Stimulated activated CD8-positive, alpha-beta memory T cell treated with anti-CD3 and anti-CD28 coated beads, Interleukin-12 subunit alpha, Interleukin-12 subunit beta, amount 100 ng/mL, for 4 hours (primary cell): Measurements from ENCODE around the gene GPR89A.
"Not testable (repeated sequence)": the region's sequence is repeated elsewhere in the genome, so short reads cannot be mapped to it uniquely, and the experiment has no call there.

Experiments
- DNase-seq: peaks from one replicate; pipeline ENCODE4 v3.0.0-alpha.2; 2020; ENCODE audit warnings: low read depth

Gene GPR89A

DNA sequence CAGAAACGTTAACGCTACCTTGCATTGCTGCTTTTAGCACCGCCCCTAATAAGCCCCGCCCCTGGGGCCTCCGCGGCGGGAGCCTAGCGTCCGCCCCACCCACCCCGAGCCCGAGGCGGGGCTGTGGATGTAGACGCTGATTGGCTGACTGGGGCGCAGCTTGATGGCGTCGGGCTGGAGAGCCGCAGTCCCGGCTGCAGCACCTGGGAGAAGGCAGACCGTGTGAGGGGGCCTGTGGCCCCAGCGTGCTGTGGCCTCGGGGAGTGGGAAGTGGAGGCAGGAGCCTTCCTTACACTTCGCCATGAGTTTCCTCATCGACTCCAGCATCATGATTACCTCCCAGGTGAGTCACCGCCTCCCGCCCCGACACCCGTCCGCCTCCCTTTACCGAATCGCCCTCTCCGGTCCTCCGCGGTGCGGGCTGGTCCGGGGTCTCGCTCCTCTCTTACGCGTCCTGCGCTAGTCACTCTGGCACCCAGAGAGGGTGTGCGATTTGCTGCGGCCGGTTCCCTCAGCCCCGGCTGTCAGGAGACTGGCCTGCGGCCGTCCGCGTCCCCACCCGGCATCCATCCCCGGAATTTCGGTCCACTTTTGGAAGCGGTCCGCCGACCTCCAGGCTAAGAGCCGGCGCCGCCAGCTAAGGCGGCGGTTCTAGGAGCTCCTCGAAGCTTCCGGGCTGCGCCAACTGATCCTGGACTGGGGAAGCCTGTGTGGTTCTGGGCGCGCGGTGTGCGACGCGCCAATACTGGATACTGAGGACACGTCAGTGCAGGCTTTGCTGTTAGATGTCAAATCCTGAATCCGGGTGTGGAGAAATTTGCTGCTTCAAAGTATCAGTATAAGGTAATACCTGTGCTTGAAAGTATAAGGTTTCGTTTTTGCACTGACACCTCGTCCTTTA is at the start of gene GPR89A:
GPR89A (plus strand) TSS at position 156 of the 901 bp plus-strand sequence; CDS start at position 302, 146 bp downstream.
- peak; percentile 93 for DNase-seq

DNA sequence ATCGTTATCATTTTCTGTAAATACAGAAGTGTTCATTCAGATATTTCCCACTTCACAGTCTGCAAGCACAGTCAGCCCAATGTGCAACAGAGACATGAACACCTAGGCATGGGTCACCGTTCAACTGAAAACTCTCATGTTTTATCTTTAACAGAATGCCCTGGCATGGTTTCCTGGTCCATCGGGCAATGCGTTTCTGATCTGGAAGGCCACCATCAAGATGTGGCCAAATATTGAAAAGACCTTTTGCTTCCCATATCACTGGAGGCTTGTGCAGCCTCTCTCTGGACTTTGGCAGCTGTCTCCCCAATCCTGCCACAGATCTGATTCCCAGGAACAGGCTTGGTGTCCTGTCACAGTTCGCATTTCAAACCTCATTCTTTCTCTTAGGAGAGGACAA is 21.0 kb upstream of the GPR89A start:
- not testable (repeated sequence) for DNase-seq

DNA sequence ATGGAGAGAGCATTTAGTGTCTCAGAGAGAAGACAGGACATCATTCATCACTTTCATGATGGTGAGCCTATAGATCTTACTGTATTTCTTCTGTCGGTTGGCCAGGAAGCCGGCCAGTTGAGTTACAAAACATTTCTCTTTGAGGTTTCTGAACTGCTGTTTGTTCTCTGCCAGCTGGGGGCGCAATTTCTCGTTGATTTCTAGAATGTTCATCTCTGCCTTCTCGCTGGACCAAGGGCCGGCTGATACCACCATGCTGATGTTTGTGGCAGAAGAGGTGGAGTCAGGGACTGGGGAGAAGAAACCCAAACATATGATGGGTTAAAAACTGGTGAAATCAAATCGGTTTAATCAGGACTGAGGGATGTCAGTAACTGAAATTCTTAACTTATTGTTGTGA is 17.0 kb upstream of the GPR89A start:
- peak; percentile 1 for DNase-seq

DNA sequence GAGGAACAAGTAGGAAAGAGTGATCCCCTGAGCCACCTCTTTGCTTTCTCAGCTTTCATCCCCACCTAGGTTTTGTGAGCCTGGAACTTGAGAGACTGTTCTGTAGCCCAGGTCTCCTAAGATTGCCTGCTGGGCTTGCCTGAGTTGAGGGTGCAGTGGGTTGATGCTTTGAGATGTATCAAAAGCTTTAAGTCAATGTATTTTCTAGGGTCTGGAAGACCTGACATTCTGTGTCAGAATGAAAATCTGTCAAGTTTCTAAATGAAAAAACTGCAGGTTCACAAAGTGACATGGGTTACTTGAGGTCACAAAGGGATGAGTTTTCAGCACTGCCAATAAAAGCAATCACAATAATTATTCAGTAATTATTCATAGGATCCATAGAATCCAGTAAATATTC is 15.4 kb upstream of the GPR89A start:
- not testable (repeated sequence) for DNase-seq

DNA sequence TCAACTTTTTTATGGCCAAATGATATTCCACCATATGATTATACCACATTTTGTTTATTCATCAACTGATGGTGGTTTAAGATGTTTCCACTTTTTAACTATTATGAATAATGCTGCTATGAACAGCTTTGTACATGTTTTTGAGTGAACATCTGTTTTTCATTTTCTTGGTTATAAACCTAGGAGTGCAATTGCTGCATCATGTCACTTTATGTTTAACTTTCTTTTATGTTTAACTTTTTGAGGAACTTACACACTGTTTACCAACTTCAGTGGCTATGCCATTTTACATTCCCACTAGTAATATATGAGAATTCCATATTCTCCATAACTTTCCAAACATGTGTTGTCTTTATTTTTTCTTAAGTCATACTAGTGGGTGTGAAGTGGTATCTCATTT is 12.4 kb upstream of the GPR89A start:
- not testable (repeated sequence) for DNase-seq

DNA sequence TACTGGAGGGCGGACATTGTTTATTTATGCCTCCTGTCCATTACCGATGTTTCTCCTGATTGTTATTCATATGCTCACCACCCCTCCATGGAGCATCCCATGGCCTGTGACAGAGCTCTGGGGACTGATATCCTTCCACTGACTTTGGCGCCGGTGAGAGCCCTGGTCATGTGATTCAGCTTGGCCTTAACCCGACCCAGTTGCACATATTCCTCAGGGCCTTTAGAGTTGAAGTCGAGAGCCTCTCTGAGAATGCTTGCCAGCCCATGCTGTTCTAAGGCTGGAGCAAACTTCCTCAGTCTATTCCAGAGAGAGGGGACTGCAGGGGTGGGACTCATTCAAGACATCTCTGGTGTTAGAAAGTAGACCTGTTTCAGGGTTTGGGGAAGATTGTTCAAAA is 11.6 kb upstream of the GPR89A start:
- not testable (repeated sequence) for DNase-seq

DNA sequence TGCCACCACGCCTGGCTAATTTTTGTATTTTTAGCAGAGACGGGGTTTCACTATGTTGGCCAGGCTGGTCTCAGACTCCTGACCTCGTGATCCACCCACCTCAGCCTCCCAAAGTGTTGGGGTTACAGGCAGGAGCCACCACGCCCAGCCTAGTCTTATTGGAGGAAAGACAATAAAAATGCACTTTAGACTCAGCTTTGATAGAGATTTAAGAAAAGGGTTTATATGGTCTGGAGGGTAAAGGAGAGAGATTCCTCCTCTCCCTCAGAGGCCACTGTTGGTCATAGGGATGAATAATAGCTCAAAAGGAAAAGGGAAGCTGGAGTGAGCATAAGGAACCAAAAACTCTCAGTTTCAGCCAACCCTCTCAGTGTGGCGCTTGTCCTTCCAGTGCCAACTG is 8.4 kb upstream of the GPR89A start:
- DNase-seq: not testable (repeated sequence)

DNA sequence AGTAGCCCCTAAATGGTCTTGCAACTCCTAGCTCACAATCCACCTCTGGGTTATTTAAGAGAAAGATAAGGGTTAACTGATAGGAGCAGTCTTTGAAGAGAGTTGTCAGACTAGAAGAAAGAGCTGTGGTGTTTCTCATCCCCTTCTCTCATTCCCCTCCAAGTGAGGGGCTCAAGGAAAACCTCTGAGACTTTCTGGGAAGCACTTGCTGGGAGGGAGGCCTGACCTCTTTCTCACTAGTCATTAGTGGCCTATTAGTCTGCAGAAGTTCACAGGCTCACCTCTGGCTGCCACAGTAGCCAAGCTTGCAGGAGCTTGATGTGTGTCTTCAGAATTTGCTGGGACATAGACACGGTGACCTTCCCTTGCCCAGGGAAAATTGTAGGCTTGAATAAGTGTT is 6.2 kb upstream of the GPR89A start:
- DNase-seq: no peak

DNA sequence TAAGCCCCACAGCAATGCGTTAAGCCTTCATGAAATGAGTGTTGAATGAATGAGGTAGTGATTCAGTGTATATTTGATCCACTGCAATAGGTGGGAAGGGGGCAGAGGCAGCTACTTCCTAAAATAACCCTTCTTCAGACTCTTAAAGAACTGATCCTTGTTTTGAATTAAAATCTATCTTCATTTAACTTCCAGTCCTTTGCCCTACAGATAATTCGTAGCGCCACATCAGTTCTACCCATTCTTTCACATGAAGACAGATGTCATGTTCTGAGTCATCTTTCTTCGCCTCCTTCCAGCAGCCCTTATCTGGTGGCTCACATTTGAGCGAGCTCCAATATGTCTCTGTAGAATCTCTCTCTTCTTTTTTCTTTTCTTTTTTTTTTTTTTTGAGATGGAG is 948 bp upstream of the GPR89A start:
- not testable (repeated sequence) for DNase-seq

DNA sequence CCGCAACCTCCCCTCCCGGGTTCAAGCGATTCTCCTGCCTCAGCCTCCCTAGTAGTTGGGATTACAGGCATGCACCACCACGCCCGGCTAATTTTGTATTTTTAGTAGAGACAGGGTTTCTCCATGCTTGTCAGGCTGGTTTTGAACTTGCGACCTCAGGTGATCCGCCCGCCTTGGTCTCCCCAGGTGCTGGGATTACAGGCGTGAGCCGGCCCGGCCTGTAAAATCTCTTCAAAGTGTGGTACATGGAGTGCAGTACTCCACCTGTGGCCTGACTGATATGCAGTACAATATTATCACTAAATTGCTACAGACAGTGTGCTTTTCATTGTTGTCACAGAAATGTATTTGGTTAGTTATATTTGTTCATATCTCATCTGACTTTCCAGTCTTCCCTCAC is 499 bp upstream of the GPR89A start:
- DNase-seq: not testable (repeated sequence)

DNA sequence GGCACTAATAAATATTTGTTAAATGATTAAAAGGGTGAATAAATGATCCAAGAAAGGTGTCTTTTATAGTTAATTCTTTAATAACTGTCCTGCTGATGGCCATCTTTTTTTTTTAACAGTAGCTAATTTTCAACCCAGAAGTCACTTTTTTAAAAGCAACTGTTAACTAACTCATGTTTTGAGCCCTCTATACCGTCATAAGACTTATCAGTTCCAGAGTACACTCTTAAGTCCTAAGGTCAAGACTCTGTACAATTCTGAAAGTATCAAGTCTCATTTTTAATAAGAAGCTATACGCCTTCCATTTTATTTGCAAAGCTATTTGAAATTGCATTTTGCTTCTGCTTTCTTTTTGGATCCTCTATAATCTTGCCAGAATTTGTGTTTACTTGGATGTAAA is 3.0 kb downstream of the GPR89A start:
- not testable (repeated sequence) for DNase-seq

DNA sequence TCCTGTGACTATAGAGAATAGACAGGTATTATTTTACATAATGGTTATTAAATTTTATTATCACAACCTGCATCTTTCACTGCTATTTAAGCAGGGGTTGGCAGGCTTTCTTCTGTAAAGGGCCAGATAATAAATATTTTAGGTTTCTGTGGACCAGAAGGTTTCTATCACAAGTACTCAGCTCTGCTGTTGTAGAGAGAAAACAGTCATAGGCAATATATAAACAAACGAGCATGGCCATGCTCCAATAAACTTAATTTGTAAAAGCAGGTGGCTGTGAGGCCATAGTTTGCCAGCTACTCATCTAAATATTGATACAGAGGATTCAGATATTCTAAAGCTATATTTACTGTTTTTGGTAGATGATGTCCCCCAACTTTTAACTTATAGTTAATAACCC is 12.3 kb downstream of the GPR89A start:
- DNase-seq: not testable (repeated sequence)

DNA sequence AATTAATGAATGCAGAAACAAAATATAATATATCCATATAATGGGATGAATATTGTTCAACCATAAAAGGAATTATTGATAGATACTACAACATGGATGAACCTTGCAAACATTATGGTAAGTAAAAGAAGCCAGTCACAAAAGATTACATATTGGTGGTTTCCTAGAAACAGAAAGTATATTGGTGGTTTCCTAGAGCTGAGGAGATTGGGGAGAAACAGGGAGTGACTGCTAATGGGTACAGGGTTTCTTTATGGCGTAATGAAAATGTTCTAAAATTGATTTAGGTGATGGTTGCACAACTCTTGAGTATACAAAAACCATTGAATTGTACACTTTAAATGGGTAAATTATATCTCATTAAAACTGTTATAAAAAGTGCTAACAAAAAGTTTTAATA is 14.4 kb downstream of the GPR89A start:
- not testable (repeated sequence) for DNase-seq

DNA sequence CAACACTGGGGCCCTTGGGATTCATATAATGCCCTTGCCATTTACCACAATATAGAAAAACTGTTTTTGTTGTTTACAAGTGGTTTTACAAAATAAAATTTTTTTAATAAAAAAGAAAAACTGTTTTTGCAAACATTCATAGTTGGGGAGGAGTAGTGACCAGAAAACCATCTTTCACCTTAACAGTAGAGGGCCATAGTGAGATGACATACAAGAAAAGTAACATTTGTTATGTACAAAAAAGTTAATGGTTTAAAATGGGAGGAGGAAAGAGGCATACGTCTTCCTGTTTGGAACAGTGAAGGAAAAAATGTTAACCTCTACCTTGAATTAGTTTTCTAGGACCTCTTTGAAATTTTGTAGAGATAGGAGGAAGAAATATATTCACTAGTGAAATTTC is 28.4 kb downstream of the GPR89A start:
- not testable (repeated sequence) for DNase-seq

DNA sequence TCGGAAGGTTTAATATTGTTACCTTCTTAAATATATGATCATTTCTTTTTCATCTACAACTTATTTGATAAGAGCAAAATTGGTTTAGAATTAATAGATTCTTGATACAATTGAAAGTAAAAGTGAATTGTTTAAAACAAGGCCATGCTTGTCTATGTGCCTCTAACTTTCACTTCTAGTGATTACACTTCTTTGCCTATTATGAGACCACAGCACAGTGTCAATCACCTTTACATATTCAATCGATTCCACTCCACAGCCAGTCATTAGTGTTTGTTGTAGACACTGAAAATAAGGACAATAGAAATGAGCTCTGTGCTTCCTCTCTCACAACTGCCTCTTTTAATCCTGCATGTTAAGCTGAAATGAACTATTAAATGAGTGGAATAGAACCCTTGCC is 34.1 kb downstream of the GPR89A start:
- DNase-seq: not testable (repeated sequence)

DNA sequence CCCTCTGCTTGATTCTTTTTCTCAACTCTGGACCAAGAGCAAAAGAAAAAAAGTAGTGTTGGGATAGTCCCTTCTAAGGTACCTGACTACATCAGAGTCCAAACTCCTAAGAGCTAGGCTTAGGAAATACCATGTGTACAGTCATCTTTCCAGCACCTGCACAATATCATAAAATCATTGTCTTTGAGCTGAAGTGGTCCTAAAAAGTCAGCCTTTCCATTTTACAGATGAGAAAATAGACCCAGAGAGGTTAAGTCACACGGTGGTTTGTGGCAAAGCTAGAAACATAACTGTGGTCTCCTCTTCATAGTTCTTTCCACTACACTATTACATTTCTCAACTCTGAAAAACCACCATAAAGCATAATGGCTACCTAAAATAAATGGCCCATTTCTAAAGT is 36.2 kb downstream of the GPR89A start:
- DNase-seq: not testable (repeated sequence)

DNA sequence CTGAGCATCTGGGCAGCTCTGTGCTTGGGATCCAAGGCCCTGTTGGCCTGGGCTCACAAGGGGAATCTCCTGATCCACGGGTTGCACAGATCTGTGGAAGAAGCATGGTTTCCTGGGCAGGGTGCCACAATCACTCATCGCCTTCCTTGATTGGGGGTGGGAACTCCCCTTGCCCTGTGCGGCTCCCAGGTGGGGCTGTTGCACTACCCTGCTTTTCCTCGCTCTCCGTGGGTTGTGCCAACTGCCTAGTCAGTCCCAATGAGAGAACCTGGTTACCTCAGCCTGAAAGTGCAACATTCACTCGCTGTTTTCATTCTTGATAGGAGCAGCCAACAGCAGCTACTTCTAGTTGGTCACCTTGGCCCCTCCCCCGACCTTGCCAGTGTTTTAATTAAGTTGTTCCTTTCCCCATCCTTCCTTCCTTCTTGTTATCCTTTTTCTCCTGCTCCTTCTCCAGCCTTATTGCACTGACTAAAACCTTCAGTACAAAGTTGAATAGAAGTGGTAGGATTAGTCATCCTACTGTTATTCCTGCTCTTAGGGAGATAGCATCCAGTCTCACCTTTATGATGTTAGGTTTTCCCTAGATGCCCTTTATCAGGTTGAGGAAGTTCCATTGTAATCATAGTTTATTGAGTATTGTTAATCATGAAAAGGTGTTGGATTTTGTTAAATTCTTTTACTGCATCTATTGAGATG is 48.6 kb downstream of the GPR89A start:
- not testable (repeated sequence) for DNase-seq

DNA sequence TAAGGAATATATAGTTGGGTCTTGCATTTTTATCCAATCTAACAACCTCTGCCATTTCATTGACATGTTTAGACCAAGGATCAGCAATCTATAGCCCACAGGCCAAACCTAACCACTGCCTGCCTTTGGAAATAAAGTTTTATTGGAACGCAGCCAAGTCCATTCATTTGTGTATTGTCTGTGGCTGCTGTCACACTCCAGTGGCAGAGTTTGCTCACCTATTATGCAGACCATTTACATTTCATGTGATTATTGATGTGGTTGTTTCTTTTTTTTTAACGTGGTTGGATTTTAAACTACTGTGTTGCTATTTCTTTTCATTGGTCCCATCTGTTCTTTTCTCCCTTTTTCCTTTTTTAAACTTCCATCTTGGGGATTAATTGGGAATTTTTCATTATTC is 54.7 kb downstream of the GPR89A start:
- not testable (repeated sequence) for DNase-seq

DNA sequence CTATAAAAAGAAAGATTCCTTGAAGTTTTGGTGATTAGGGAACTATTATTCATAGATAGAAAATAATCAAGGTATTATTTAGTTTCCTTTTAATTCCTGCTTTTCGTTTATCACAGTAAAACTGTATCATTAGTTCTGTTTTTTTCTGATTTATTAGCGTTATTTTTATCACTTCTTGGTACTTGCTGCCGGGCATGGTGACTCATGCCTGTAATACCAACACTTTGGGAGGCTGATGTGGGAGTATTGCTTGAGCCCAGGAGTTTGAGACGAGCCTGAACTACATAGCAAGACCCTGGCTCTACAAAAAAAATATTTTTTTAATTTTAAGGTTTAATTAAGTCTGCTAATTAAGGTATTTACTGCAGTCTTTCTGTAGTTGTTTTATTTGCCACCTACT is 57.2 kb downstream of the GPR89A start:
- not testable (repeated sequence) for DNase-seq

DNA sequence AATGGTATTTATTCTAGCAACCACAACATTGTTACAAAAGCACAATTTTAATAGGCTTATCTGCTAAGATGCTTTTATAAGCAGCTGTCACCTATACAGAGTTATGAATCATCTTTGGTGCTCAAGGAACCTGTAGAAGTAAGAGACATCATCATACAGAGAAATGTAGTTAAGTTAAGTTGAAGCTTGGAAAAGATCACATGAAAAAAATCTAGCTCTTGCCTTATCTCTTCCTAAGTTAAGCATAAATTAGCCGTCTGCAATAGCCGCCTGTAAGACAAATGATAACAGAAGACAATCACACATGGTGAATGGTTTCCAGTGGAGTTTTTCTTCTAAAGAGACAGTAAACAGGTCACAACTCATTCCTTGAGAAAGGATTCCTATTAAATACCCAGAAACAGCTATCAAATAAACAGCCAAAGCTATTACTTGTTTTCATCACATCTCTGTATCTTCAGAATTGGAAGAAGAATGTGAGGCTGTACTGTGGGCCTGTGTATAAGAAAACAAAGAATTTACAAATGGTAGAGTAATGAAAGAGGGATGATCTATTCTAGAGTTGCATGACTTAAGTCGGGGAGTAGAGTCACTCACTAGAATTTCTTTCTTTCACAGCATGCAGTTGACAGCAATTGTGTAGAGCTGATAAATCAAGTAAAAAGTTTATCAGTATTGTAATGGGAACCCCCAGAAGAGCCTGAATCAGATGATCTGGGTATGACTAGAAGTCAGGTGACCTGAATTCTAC is 63.4 kb downstream of the GPR89A start:
- not testable (repeated sequence) for DNase-seq

DNA sequence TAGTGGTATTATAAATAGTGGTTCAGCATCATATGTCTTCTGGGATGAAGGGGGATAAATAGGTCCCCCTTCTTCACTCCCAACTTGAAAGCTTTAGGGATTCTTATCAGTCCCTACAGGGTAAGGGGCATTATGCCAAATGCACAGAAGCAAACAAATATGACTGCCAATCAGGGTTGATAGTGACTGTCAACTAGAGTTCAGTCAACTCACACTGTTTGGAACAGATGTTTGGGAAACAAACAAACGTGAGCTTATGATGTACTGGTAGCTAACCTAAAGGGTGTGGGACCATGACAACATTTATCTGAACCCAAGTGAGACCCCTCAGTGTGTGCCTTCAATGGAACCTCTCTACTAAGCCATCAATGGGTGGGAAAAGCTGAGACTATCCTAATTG is 65.4 kb downstream of the GPR89A start:
- DNase-seq: not testable (repeated sequence)

DNA sequence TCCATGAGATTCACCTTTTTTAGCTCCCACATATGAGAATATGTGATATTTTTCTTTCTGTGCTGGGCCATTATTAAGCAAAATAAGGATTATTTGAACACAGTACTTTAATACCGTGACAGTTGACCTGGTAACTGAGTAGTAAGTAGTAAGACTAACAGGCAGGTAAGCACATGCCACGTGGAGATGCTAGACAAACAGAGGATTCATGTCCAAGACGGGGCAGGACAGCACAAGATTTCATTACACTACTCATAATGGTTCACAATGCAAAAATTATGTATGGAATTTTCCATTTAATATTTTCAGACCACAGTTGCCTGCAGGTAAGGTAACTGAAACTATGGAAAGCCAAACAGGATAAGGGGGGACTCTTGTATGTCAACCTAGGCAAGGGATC is 77.1 kb downstream of the GPR89A start:
- DNase-seq: not testable (repeated sequence)
